Neural cell (in vitro differentiated cells): ENCODE measurements around the gene DNAJC15.

Source experiments
- CTCF ChIP-seq: fragments of 450-650 bp; IDR thresholded peaks from 2 replicates; pipeline ENCODE4 v1.5.1; 2014; ENCODE audit warnings: antibody characterized with exemption, mild to moderate bottlenecking, moderate library complexity; ENCODE audit not compliant: poor library complexity, severe bottlenecking
- EZH2 ChIP-seq: fragments of 200-600, 300-800 bp; shearing (Covaris generic), sonication (generic); IDR thresholded peaks from 2 replicates; pipeline ENCODE4 v1.6.1; 2014; ENCODE audit warnings: antibody characterized with exemption, low read length, borderline replicate concordance, mild to moderate bottlenecking; ENCODE audit not compliant: insufficient read depth, poor library complexity, severe bottlenecking

- TF ChIP-seq CTCF, result no peak
- no peak for TF ChIP-seq EZH2
Measured at GRCh38 chr13:43141685-43142084, 118.3 kb downstream of the DNAJC15 start.
